PC-9 (cell line): ENCODE measurements around the gene FDXACB1. TPM values are rescaled to one million over a fixed set of nuclear protein-coding genes. Genes with fewer than 3 reads are reported as not detected.
"Not testable (repeated sequence)": the region's sequence is repeated elsewhere in the genome, so short reads cannot be mapped to it uniquely, and the experiment has no call there.

ENCODE experiments used
- BruUV-seq: library from RNA; stranded (reverse); fragments of 400-500 nt; replicated peaks from 2 replicates; lab custom pipeline; 2021; lab: Mats Ljungman, UMichigan
- CTCF ChIA-PET: fragments of 300-600 bp; sonication (Branson Sonifier 250); formaldehyde crosslinking; loops from one replicate; lab custom pipeline; 2022; ENCODE audit warnings: antibody characterized with exemption; lab: Charles Lee
- POLR2A ChIA-PET: fragments of 300-600 bp; sonication (Branson Sonifier 250); formaldehyde crosslinking; loops from one replicate; lab custom pipeline; 2022; ENCODE audit warnings: antibody characterized with exemption; ENCODE audit not compliant: unreplicated experiment; lab: Charles Lee
- DNase-seq, 2 experiments: peaks; one replicate each; pipeline versions ENCODE4 v3.0.0 to v3.0.0-alpha.2; 2015 to 2022; ENCODE audit warnings: mixed read lengths in 1 of 2
- H2AFZ ChIP-seq: fragments of 200-600 bp; sonication (generic); 2 replicates; pipeline ENCODE4 v1.8.1; 2017; ENCODE audit warnings: antibody characterized with exemption
- H3F3A ChIP-seq: fragments of 200-600 bp; sonication (generic); 2 replicates; pipeline ENCODE4 v1.8.1; 2017; ENCODE audit warnings: antibody characterized with exemption, mild to moderate bottlenecking, low read depth; ENCODE audit not compliant: insufficient read depth
- H3K27ac ChIP-seq: fragments of 200-600 bp; sonication (generic); 2 replicates; pipeline ENCODE4 v1.6.1; 2016; ENCODE audit warnings: mixed run types
- H3K27me3 ChIP-seq: fragments of 200-600 bp; sonication (generic); 2 replicates; pipeline ENCODE4 v1.6.1; 2016; ENCODE audit warnings: low read depth, mixed run types; ENCODE audit not compliant: insufficient read depth
- H3K36me3 ChIP-seq: fragments of 200-600 bp; sonication (generic); 2 replicates; pipeline ENCODE4 v1.6.1; 2016; ENCODE audit warnings: low read depth, mixed run types
- H3K4me1 ChIP-seq: fragments of 200-600 bp; sonication (generic); replicated peaks from 2 replicates; pipeline ENCODE4 v1.6.1; 2016; ENCODE audit warnings: mixed run types; ENCODE audit not compliant: insufficient read depth
- H3K4me2 ChIP-seq: fragments of 200-600 bp; sonication (generic); 2 replicates; pipeline ENCODE4 v1.6.1; 2017; ENCODE audit warnings: mixed run types
- H3K4me3 ChIP-seq: fragments of 200-600 bp; sonication (generic); 2 replicates; pipeline ENCODE4 v1.6.1; 2016; ENCODE audit warnings: mixed run types
- H3K79me2 ChIP-seq: fragments of 200-600 bp; sonication (generic); 2 replicates; pipeline ENCODE4 v1.6.1; 2017; ENCODE audit warnings: low read depth, mixed run types
- H3K9me2 ChIP-seq: fragments of 200-600 bp; sonication (generic); 2 replicates; pipeline ENCODE4 v1.8.1; 2017; ENCODE audit warnings: mild to moderate bottlenecking; ENCODE audit not compliant: insufficient read depth
- H3K9me3 ChIP-seq: fragments of 200-600 bp; sonication (generic); 2 replicates; pipeline ENCODE4 v1.8.1; 2016; ENCODE audit warnings: low read depth; ENCODE audit not compliant: insufficient read depth
- H4K20me1 ChIP-seq: fragments of 200-600 bp; sonication (generic); 2 replicates; pipeline ENCODE4 v1.8.1; 2017; ENCODE audit not compliant: insufficient read depth
- CTCF ChIP-seq: fragments of 200-600 bp; sonication (generic); conservative IDR thresholded peaks from 2 replicates; pipeline ENCODE4 v1.6.1; 2017; ENCODE audit warnings: mixed run types, antibody characterized with exemption, mild to moderate bottlenecking, moderate library complexity
- EZH2 ChIP-seq: fragments of 200-600 bp; sonication (generic); IDR thresholded peaks from 2 replicates; pipeline ENCODE4 v1.8.0; 2017; ENCODE audit warnings: antibody characterized with exemption, low read depth
- intact Hi-C: fragments of 100-400 bp; cut with micrococcal nuclease; formaldehyde crosslinking; loops from one replicate; pipeline ENCODE4 v1.10.0; 2022; ENCODE audit not compliant: unreplicated experiment
- total RNA-seq: library from RNA; stranded (reverse); gene quantifications from 2 replicates; pipeline ENCODE4 v1.2.3, GENCODE V29; 2021

Gene FDXACB1
- total RNA-seq, 1 experiment from 2014 or later: 2.2 TPM

DNA sequence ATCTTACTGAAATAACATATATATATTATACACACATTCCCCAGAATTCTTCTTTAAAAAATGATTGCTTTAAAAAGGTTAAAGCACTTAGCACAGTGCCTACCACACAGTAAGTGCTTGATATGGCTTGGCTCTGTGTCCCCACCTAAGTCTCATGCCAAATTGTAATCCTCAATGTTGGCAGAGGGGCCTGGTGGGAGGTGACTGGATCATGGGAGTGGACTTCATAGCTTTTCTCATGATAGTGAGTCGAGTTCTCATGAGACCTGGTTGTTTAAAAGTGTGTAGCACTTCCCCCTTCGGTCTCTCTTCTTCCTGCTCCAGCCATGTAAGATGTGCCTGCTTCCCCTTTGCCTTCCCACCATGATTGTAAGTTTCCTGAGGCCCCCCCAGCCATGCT, 26.4 kb upstream of the FDXACB1 start:
- Histone ChIP-seq H3K36me3 (no peaks in the 10 kb centered on the region), H2AFZ (no peak overlapping the region), H3K4me2 (no peak overlapping the region), H3K79me2 (no peaks in the 10 kb centered on the region), H3K4me3 (no peak overlapping the region), H4K20me1 (no peaks in the 10 kb centered on the region), H3K27ac (no peak overlapping the region), H3K27me3 (no peaks in the 10 kb centered on the region), H3K9me3 (no peaks in the 10 kb centered on the region), H3K9me2 (no peaks in the 10 kb centered on the region), H3K4me1 (no peaks in the 10 kb centered on the region), H3F3A (no peaks in the 10 kb centered on the region)
- TF ChIP-seq EZH2: no peak
- no peak for TF ChIP-seq CTCF
- no TSS peak for BruUV-seq
- no peak for DNase-seq
- ChIA-PET CTCF (no interaction called here), POLR2A (no interaction called here)
- intact Hi-C loops: no loop called here

DNA sequence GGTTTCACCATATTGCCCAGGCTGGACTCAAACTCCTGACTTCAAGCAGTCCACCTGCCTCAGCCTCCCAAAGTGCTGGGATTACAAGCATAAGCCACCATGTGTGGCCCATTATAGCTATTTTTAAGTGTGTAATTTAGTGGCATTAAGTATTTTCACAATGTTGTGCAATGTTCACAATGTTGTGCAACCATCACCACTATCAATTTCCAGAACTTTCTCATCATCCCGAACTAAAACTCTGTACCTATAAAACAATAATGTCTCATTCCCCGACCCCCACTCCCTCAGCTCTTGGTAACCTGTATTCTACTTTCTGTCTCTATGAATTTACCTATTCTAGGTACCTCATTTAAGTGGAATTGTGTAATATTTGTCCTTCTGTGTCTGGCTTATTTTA, 7.9 kb upstream of the FDXACB1 start:
- Histone ChIP-seq H3K9me2 (no peaks in the 10 kb centered on the region), H4K20me1 (no peaks in the 10 kb centered on the region), H3F3A (no peaks in the 10 kb centered on the region; the same call in 1 of the 2 replicates), H3K9me3 (no peaks in the 10 kb centered on the region), H3K4me2 (no peak overlapping the region), H3K36me3 (no peaks in the 10 kb centered on the region), H2AFZ (no peak overlapping the region), H3K27ac (no peak overlapping the region), H3K79me2 (no peaks in the 10 kb centered on the region), H3K27me3 (no peaks in the 10 kb centered on the region), H3K4me1 (no peaks in the 10 kb centered on the region), H3K4me3 (no peak overlapping the region)
- intact Hi-C loops: no loop called here
- ChIA-PET POLR2A (no interaction called here), CTCF (no interaction called here)
- BruUV-seq: no TSS peak
- TF ChIP-seq CTCF (no peak), EZH2 (no peak)
- no peak for DNase-seq

DNA sequence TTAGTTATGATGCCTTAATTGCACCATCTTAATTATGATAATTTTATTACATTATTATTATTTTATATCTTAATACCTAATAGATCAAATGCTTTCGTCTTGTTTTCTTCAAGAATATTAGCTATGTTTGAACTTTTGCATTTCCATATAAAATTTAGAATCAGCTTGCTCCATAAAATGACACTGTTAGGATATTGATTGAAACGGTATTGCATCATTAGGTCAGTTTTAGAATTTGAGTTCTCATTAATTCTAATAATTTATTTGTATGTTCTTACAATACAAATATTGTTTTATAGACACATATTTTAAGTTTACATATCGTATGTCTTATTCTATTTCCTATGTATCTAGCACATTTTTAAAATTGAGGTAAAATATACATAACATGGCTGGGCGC, 7.1 kb upstream of the FDXACB1 start:
- Histone ChIP-seq H3K4me2 (no peak overlapping the region), H3K9me3 (no peaks in the 10 kb centered on the region), H3F3A (no peaks in the 10 kb centered on the region; the same call in 1 of the 2 replicates), H3K4me1 (no peaks in the 10 kb centered on the region), H3K9me2 (no peaks in the 10 kb centered on the region), H3K4me3 (no peak overlapping the region), H2AFZ (no peak overlapping the region), H3K79me2 (no peaks in the 10 kb centered on the region), H3K36me3 (no peaks in the 10 kb centered on the region), H3K27me3 (no peaks in the 10 kb centered on the region), H4K20me1 (no peaks in the 10 kb centered on the region), H3K27ac (no peak overlapping the region)
- TF ChIP-seq CTCF: no peak
- TF ChIP-seq EZH2: no peak
- POLR2A ChIA-PET: no interaction called here
- no peak for DNase-seq
- no TSS peak for BruUV-seq
- CTCF ChIA-PET: no interaction called here
- intact Hi-C loops: no loop called here

- H3F3A ChIP-seq, H3K79me2 ChIP-seq, H3K9me3 ChIP-seq, intact Hi-C loops, H3K4me2 ChIP-seq, H4K20me1 ChIP-seq, POLR2A ChIA-PET, DNase-seq, H3K27me3 ChIP-seq, BruUV-seq, H3K4me3 ChIP-seq, H3K9me2 ChIP-seq, H3K27ac ChIP-seq, H2AFZ ChIP-seq, H3K36me3 ChIP-seq, H3K4me1 ChIP-seq: not testable (repeated sequence)
- CTCF ChIA-PET: interaction anchor here (0.6 kb wide), 1 partner anchor 1685 kb away, joined by 3 read pairs; no protein-coding TSS in a partner anchor
These were observed 6.1 kb upstream of the FDXACB1 start for GRCh38 chr11:111885053-111885452.
